ENCODE data around the gene PPP2R5D.

Gene PPP2R5D

GRCh38 chr6:43058531-43058930, 74.2 kb downstream of the PPP2R5D start:
- no peaks in the 10 kb centered on the region for H3K9me3 ChIP-seq (ENCODE audit: control insufficient read depth, low read length)
- H3K79me2 ChIP-seq, result peaks cover 20% of the 10 kb centered on the region
- H3K27ac ChIP-seq, result peak overlapping the region; percentile 94
- no peak overlapping the region for H2AFZ ChIP-seq
- peak overlapping the region; percentile 88 for H3K4me2 ChIP-seq (ENCODE audit: low read length)
- no peak for TF ChIP-seq CTCF (IDR thresholded peaks at IDR 0.05)
- H3K4me3 ChIP-seq (ENCODE audit: low read depth, low read length), result peak overlapping the region; percentile 79
- H3K4me1 ChIP-seq, result peaks cover 35% of the 10 kb centered on the region
- no peaks in the 10 kb centered on the region for H3K27me3 ChIP-seq (ENCODE audit: control insufficient read depth, insufficient read depth, low read length)
- peak overlapping the region; percentile 94 for H3K9ac ChIP-seq
- no peaks in the 10 kb centered on the region for H3K36me3 ChIP-seq (ENCODE audit: control insufficient read depth, insufficient read depth, low read length)

- no peaks in the 10 kb centered on the region for H3K27me3 ChIP-seq (ENCODE audit: control insufficient read depth, insufficient read depth, low read length)
- no peaks in the 10 kb centered on the region for H3K9me3 ChIP-seq (ENCODE audit: control insufficient read depth, low read length)
- peak within 1 kb of the TSS; percentile 94 for H3K27ac ChIP-seq
- peak within 1 kb of the TSS; percentile 88 for H3K4me2 ChIP-seq (ENCODE audit: low read length)
- H2AFZ ChIP-seq, result peak within 1 kb of the TSS; percentile 91
- peaks cover 31% of the 10 kb centered on the region for H3K4me1 ChIP-seq
- H3K9ac ChIP-seq, result peak within 1 kb of the TSS; percentile 94
- TF ChIP-seq CTCF (IDR thresholded peaks at IDR 0.05), result no peak
- H3K79me2 ChIP-seq, result peaks cover 20% of the 10 kb centered on the region
- no peaks in the 10 kb centered on the region for H3K36me3 ChIP-seq (ENCODE audit: control insufficient read depth, insufficient read depth, low read length)
- peak within 1 kb of the TSS; percentile 79 for H3K4me3 ChIP-seq (ENCODE audit: low read depth, low read length)
Observed at GRCh38 chr6:43059168-43060033, 75.0 kb downstream of the PPP2R5D start, which contains the start of the genes KLC4 and MRPL2. TSS of gene KLC4 (plus strand) at chr6:43059631. CDS start at chr6:43061336, 1,705 bp downstream. TSS of gene MRPL2 (minus strand) at chr6:43059434. CDS start at chr6:43059381, 53 bp downstream.

- H3K36me3 ChIP-seq (ENCODE audit: control insufficient read depth, insufficient read depth, low read length), result no peaks in the 10 kb centered on the region
- peak overlapping the region; percentile 91 for H2AFZ ChIP-seq
- peak overlapping the region; percentile 79 for H3K4me3 ChIP-seq (ENCODE audit: low read depth, low read length)
- peaks cover 20% of the 10 kb centered on the region for H3K79me2 ChIP-seq
- H3K4me2 ChIP-seq (ENCODE audit: low read length), result peak overlapping the region; percentile 76
- TF ChIP-seq CTCF (IDR thresholded peaks at IDR 0.05), result no peak
- peak overlapping the region; percentile 94 for H3K27ac ChIP-seq
- H3K4me1 ChIP-seq, result peaks cover 25% of the 10 kb centered on the region
- H3K9ac ChIP-seq, result peak overlapping the region; percentile 55
- no peaks in the 10 kb centered on the region for H3K9me3 ChIP-seq (ENCODE audit: control insufficient read depth, low read length)
- no peaks in the 10 kb centered on the region for H3K27me3 ChIP-seq (ENCODE audit: control insufficient read depth, insufficient read depth, low read length)
Observed at GRCh38 chr6:43060034-43060754, 75.8 kb downstream of the PPP2R5D start.

- Histone ChIP-seq H3K9me3 (ENCODE audit: control insufficient read depth, low read length) (no peaks in the 10 kb centered on the region), H3K4me1 (peaks cover 18% of the 10 kb centered on the region), H3K4me3 (ENCODE audit: low read depth, low read length) (peak overlapping the region; percentile 79), H3K4me2 (ENCODE audit: low read length) (peak overlapping the region; percentile 76), H3K79me2 (peaks cover 20% of the 10 kb centered on the region), H3K27me3 (ENCODE audit: control insufficient read depth, insufficient read depth, low read length) (no peaks in the 10 kb centered on the region), H3K9ac (no peak overlapping the region), H3K27ac (no peak overlapping the region), H2AFZ (no peak overlapping the region), H3K36me3 (ENCODE audit: control insufficient read depth, insufficient read depth, low read length) (no peaks in the 10 kb centered on the region)
- TF ChIP-seq CTCF (IDR thresholded peaks at IDR 0.05), result no peak
Observed at GRCh38 chr6:43060755-43061633, 76.6 kb downstream of the PPP2R5D start.
